BE2C (cell line): ENCODE results near the gene CEP170B.
A peak's percentile ranks its signal among the peaks of the same experiment; 100 is the strongest.
"Not testable (repeated sequence)": the region's sequence is repeated elsewhere in the genome, so short reads cannot be mapped to it uniquely, and the experiment has no call there.

ENCODE experiments used
- DNase-seq: peaks from one replicate; pipeline ENCODE4 v3.0.0-alpha.2; 2020
- H3K27me3 ChIP-seq: fragments of 250-450 bp; sonication (Bioruptor Pico); 2 replicates; pipeline ENCODE4 v1.5.1; 2020; ENCODE audit warnings: mild to moderate bottlenecking
- H3K36me3 ChIP-seq: fragments of 250-450 bp; sonication (Bioruptor Pico); 2 replicates; pipeline ENCODE4 v1.5.1; 2020; ENCODE audit warnings: mild to moderate bottlenecking
- H3K4me1 ChIP-seq: fragments of 250-450 bp; sonication (Bioruptor Pico); 2 replicates; pipeline ENCODE4 v1.5.1; 2020
- H3K4me3 ChIP-seq: 2 replicates; pipeline ENCODE4 v1.5.1; 2011; ENCODE audit warnings: low read depth, low read length
- H3K9me3 ChIP-seq: fragments of 250-450 bp; sonication (Bioruptor Pico); 2 replicates; pipeline ENCODE4 v1.5.1; 2020
- TF ChIP-seq, protein P1 (sequence below): IDR thresholded peaks from 2 replicates; pipeline ENCODE4 v1.5.1; 2012; ENCODE audit warnings: mild to moderate bottlenecking, low read depth, low read length

The CEP170B gene

DNA sequence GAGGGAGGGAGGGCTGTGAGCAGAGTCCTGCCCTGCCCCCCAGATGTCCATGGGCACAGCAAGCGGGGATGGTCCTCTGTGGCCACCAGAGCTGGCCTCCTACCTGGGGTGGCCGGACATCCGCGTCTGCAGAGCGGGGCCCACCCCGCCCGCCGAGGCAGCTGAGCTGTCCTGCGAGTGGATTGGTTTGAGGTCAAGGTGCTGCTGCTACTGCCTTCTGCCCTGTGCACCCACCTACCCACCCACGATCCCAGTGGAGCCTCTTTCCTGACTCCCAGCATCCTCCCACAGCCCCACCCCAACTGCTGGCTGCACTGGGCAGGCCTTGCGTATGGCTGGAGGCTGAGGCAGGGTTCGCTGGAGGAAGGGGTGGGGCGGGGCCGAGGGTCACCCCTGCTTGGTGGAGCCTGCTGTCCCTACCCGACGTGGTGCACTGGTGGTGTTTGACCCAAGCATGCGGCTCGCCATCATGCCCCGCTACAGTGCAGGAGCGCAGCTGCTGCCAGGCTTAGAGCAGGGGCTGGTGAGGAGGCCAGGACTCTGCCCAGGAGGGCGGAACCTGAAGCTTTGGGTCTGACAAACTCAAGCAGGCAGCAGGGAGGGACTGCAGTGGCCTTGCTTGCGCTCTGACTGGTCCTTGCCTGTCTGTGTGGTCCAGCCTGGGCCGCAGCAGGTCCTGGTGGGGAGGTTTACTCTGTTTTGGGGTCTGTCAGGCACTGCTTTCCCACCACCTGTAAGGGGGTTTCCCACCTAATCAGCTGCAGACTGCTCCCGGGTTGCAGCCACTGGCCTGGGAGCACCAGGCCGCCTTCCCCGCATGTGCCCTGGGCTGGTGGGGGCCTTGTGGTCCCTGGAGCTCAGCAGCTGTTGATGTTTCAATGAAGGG is 23.7 kb downstream of the CEP170B start:
- TF ChIP-seq, protein P1, sequence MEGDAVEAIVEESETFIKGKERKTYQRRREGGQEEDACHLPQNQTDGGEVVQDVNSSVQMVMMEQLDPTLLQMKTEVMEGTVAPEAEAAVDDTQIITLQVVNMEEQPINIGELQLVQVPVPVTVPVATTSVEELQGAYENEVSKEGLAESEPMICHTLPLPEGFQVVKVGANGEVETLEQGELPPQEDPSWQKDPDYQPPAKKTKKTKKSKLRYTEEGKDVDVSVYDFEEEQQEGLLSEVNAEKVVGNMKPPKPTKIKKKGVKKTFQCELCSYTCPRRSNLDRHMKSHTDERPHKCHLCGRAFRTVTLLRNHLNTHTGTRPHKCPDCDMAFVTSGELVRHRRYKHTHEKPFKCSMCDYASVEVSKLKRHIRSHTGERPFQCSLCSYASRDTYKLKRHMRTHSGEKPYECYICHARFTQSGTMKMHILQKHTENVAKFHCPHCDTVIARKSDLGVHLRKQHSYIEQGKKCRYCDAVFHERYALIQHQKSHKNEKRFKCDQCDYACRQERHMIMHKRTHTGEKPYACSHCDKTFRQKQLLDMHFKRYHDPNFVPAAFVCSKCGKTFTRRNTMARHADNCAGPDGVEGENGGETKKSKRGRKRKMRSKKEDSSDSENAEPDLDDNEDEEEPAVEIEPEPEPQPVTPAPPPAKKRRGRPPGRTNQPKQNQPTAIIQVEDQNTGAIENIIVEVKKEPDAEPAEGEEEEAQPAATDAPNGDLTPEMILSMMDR: no peak
- DNase-seq: peak; percentile 10
- H3K27me3 ChIP-seq: no peaks in the 10 kb centered on the region
- no peaks in the 10 kb centered on the region for H3K4me1 ChIP-seq
- H3K9me3 ChIP-seq: no peaks in the 10 kb centered on the region
- H3K36me3 ChIP-seq: no peaks in the 10 kb centered on the region
- no peak overlapping the region for H3K4me3 ChIP-seq

DNA sequence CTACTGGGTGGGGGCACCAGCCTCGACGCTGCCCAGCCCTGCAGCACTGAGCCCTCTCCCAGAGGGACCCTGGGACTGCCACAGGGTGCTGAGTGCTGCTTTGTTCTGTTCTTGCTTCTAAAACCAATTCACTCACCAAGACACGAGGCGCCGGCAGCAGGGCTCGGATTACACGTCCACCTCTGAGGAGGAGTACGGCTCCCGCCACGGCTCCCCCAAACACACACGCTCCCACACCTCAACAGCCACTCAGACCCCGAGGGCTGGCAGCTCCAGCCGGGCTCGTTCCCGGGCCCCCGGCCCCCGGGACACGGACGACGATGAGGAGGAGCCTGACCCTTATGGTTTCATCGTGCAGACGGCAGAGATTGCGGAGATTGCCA is 24.3 kb downstream of the CEP170B start:
- Histone ChIP-seq H3K4me3 (no peak overlapping the region), H3K9me3 (no peaks in the 10 kb centered on the region)

DNA sequence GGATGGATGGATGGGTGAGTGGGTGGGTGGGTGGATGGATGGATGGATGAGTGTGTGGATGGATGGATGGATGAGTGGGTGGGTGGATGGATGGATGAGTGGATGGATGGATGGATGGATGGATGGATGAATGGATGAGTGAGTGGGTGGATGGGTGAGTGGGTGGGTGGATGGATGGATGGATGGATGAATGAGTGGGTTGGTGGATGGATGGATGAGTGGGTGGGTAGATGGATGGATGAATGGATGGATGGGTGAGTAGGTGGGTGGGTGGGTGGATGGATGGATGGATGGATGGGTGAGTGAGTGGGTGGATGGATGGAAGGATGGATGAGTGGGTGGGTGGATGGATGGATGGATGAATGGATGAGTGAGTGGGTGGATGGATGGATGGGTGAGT is 25.2 kb downstream of the CEP170B start:
- H3K4me3 ChIP-seq, H3K27me3 ChIP-seq, H3K4me1 ChIP-seq, H3K36me3 ChIP-seq, H3K9me3 ChIP-seq, DNase-seq: not testable (repeated sequence)

More for the DNA sequence above, 24.3 kb downstream of the CEP170B start:
- Histone ChIP-seq H3K4me1 (no peaks in the 10 kb centered on the region), H3K36me3 (no peaks in the 10 kb centered on the region), H3K27me3 (no peaks in the 10 kb centered on the region)
- TF ChIP-seq, protein P1: no peak
- DNase-seq: no peak

DNA sequence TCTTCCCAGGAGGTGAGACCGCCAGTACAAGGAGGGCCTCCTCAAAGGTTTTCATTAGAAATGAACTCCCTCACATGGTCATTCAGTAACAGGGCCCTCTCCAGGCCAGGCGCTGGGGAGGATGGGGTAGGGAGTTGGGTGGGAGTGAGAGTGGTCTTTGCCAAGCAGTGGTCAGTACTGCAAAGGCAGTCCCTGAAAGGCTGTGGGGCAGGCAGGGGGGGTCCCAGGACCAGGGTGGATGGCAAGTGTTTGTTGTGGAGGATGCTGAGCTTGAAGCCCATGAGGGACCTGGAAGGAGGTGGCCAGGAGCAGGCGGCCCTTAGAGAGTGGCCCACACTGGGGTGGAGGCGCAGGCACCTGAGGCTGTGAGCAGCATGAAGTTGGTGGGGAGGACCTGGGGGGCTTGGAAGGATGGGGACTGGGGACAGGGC is 26.1 kb downstream of the CEP170B start:
- no peaks in the 10 kb centered on the region for H3K9me3 ChIP-seq
- H3K4me1 ChIP-seq: peaks cover 11% of the 10 kb centered on the region
- H3K4me3 ChIP-seq: no peak overlapping the region
- H3K36me3 ChIP-seq: no peaks in the 10 kb centered on the region
- TF ChIP-seq, protein P1: no peak
- no peak for DNase-seq
- no peaks in the 10 kb centered on the region for H3K27me3 ChIP-seq

DNA sequence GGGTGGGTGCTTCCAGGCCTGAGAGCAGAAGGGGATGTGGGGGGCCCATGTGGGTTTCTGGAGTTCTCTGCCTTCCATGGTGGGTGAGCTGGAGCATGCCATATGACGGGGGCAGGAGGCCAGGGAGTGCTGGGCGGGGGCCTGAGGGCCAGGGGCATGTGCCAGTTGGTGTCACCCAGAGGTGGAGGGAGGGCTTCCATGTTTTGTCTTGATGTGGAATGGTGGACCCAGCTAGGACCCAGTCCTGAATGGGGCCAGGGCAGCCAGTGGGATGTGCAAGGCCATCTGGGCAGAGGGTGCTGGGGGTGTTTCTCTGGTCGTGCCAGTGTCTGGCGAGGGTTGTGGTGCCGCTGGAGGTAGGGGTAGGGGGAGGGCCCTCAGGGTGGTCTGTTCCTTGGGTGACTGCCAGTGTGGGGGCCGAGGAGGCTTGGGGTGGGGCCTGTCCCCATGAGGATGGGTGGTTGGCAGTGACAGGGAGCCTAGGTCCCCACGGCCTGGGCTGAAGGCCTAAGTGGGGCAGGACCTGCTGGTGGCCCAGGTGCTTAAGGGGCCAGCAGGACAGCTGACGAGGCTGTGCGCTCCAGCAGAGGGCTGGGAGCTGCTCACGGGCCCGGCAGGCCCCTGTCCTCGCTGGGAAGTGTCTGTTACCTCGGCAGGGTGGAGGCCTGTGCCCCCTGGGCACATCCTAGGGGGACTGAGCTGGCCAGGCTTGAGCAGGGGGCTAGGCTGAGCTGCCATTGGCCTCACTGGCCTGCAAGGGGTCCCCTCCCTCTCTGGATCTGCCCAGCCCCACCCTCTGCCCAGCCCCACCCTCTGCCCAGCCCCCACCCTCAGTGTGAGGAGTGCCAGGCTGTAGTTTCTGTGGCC is 26.8 kb downstream of the CEP170B start:
- TF ChIP-seq, protein P1: no peak
- peaks cover 14% of the 10 kb centered on the region for H3K4me1 ChIP-seq
- no peak overlapping the region for H3K4me3 ChIP-seq
- H3K9me3 ChIP-seq: no peaks in the 10 kb centered on the region
- no peaks in the 10 kb centered on the region for H3K27me3 ChIP-seq
- DNase-seq: peak; percentile 8
- H3K36me3 ChIP-seq: no peaks in the 10 kb centered on the region

DNA sequence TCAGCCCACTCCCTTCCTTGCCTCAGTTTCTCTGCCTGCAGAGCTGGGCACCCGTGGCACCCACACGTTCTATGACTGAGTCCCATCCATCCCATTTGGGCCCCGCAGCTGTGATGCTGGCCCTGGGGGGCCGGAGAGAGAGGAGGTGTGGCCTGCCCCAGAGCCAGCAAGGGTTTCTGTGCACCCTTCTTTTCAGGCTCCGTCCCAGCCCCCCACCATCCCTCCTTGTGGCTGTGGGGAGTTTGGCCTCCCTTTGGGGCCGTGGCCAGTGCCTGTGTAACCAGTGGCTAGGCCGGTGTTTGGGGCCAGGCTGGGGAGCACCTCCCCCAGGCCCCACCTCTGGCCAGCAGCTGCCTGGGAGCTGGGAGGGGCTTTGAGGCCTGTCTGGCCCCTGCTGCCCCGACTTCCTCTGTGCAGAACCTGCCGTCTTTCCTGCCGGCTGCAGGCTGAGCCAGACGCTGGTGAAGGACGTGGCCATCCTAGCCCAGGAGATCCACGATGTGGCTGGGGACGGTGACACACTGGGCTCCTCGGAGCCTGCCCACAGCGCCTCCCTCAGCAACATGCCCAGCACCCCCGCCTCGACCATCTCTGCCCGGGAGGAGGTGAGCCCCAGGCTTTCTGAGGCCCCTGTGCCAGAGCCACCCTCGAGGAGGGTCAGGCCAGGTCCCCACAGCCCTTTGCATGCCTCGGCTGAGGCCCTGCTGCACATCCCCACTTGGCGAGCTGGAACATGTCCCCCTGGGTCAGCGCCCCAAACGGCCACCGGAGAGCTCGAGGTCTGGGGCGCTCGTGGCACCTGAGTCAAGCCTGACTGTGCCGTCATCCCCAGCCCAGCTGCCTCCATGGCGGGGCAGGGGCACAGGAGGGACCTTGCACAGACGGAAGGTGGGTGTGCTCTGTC is 27.7 kb downstream of the CEP170B start:
- H3K4me3 ChIP-seq: no peak overlapping the region
- H3K9me3 ChIP-seq: no peaks in the 10 kb centered on the region
- no peaks in the 10 kb centered on the region for H3K36me3 ChIP-seq
- TF ChIP-seq, protein P1: no peak
- H3K4me1 ChIP-seq: peaks cover 14% of the 10 kb centered on the region
- no peaks in the 10 kb centered on the region for H3K27me3 ChIP-seq
- DNase-seq: peak; percentile 24
